Measurements from ENCODE around the gene IFRD2. TPM values are rescaled to one million over a fixed set of nuclear protein-coding genes. Genes with fewer than 3 reads are reported as not detected.
A peak's percentile ranks its signal among the peaks of the same experiment; 100 is the strongest.

The IFRD2 gene
- total and polyA plus RNA-seq, 9 donors, result 36.9 to 68.1 (median 59.9) TPM

DNA sequence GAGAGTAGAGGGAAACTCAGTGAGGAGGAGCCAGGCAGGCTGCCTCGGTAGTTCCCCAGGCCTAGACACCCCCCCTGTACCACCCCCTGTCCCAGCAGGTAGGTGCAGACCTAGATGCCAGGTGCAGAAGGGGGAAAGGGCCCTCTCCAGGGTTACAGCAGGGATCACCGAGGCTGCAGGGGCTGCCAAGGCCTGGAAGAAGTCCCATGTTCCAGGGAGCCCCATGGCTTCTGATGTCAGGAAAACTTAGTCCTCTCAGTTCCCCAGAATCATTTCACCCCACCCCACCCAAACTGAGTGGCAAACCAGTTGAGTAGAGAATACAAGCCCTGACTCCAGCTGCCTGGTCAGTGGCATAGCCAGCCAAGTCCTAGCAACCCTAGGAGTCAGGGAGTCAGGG, 30.7 kb downstream of the IFRD2 start:
- H3K4me1 ChIP-seq (ENCODE audit: control insufficient read depth, insufficient read depth, low read length), result peaks cover 84% of the 10 kb centered on the region
- no peaks in the 10 kb centered on the region for H3K9me3 ChIP-seq (replicated peaks; ENCODE audit: control insufficient read depth, low read depth, low read length)
- H3K27ac ChIP-seq (ENCODE audit: low read length), result peak overlapping the region; percentile 99
- WGBS (ENCODE audit: insufficient coverage), result no CpG with 5 or more reads among the region's 2 CpGs
- no peaks in the 10 kb centered on the region for H3K27me3 ChIP-seq (ENCODE audit: control insufficient read depth, insufficient read depth, low read length)
- H3K36me3 ChIP-seq (ENCODE audit: control insufficient read depth, insufficient read depth, low read length), result peaks cover 34% of the 10 kb centered on the region
- no peak for DNase-seq
- H3K4me3 ChIP-seq (ENCODE audit: low read length), result peak overlapping the region; percentile 68

DNA sequence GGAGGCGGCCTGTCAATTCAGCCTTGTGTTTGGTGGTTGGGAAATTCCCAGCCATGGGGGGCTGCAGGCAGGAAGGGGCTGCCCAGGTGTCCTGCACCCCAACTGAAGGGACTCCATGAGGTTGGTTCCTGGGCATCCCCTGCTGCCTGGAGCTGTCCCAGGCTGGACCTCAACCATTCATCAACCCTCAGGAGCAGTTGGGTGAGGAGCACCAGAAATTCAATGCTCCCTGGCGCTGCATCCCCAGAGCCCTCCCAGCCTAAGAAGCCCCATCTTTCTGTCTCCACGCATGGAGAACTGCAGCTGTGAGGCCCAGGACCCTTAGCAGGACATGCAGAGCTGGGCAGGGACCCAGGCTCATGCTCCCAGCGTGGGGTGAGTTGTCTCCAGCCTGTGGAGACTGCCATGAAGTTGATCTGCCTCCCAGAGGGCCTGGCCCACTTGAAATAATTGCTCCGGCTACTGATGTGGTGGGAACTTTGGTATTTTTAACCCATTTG, 31.2 kb downstream of the IFRD2 start:
- no peaks in the 10 kb centered on the region for H3K9me3 ChIP-seq (replicated peaks; ENCODE audit: control insufficient read depth, low read depth, low read length)
- no peak for DNase-seq
- H3K36me3 ChIP-seq (ENCODE audit: control insufficient read depth, insufficient read depth, low read length), result peaks cover 39% of the 10 kb centered on the region
- peak overlapping the region; percentile 68 for H3K4me3 ChIP-seq (ENCODE audit: low read length)
- H3K27me3 ChIP-seq (ENCODE audit: control insufficient read depth, insufficient read depth, low read length), result no peaks in the 10 kb centered on the region
- H3K27ac ChIP-seq (ENCODE audit: low read length), result peak overlapping the region; percentile 99
- peaks cover 83% of the 10 kb centered on the region for H3K4me1 ChIP-seq (ENCODE audit: control insufficient read depth, insufficient read depth, low read length)
- WGBS (ENCODE audit: insufficient coverage), result 48% methylated on average over 3 of the region's 5 CpGs

DNA sequence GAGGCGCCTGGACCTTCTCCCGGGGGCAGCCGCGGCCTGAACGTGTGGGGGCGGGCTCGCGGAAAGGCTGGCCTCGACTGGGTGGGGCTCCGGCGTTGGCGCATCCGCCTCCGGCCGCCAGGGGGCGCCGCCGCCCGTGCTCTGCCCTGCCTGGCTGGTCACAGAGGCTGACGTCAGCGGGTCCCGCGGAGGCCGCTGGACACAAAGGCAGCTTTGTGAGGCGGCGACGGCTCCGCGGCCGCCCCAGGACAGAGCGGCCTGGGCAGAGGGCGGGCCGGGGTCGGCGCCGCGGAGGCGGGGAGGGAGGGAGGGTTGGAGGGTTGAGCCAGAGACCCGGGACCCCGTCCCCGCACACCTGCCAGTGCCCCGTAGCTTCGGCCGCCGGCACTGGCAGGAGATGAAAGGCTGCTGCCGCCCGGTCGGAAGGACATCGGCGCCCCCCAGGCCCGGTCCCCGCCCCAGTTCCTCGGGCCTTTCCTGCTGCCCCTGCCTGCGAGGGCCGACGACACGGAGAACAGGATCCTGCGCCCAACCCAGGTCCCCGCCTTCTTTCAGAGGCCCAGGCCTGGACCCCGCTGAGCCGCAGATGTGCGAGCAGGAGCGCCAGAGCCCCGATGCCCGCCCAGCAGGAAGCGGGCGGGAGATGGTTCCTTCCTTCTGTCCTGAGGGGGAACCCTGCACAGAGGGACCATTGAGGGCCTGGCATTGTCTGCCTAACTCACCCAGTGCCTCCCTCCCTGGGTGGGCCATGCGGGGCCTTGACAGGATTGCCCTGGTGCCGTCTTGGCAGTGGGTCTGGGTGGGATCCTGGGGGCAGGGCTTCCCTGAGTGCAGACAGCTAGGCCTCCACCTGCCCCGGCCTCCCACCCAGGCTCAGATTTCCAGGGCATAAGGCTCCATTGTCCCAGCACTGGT, 31.9 kb downstream of the IFRD2 start:
- Histone ChIP-seq H3K36me3 (ENCODE audit: control insufficient read depth, insufficient read depth, low read length) (peaks cover 46% of the 10 kb centered on the region), H3K27me3 (ENCODE audit: control insufficient read depth, insufficient read depth, low read length) (no peaks in the 10 kb centered on the region), H3K9me3 (replicated peaks; ENCODE audit: control insufficient read depth, low read depth, low read length) (no peaks in the 10 kb centered on the region), H3K4me1 (ENCODE audit: control insufficient read depth, insufficient read depth, low read length) (peaks cover 77% of the 10 kb centered on the region), H3K4me3 (ENCODE audit: low read length) (peak overlapping the region; percentile 68), H3K27ac (ENCODE audit: low read length) (peak overlapping the region; percentile 99)
- WGBS (ENCODE audit: insufficient coverage), result under 1% methylated on average over 62 of the region's 70 CpGs
- DNase-seq, result peak; percentile 97

DNA sequence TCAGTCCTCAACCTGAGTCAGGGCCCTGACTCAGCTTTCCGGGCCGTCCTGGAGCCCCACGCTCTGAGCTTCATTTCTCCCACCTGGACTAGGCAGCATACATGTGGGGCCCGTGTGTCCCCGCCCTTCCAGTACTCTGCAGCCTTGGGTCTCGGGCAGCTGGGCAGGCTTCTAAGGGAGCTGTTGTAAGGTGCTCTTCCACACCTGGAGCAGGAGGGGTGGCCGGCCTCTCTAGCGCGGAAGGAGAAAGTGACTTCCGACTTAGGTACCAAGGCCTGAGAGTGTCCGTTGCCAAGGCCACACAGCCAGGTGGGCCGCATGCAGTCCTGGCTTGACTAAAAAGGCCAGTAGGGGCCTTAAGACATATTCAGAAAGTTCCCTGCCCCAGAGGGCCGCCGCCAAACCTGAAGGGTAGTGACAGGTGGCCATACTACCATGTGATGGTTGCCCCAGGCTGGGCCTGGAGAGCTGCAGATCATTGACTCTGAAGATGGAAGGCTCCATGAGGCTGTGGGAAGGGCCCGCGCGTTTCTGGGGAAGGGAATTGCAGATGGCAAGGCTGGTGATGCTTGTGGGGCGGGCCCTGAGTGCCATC, 32.7 kb downstream of the IFRD2 start:
- H3K9me3 ChIP-seq (replicated peaks; ENCODE audit: control insufficient read depth, low read depth, low read length), result no peaks in the 10 kb centered on the region
- peak overlapping the region; percentile 10 for H3K4me3 ChIP-seq (ENCODE audit: low read length)
- H3K27ac ChIP-seq (ENCODE audit: low read length), result peak overlapping the region; percentile 99
- 58% methylated on average over 18 of the region's 18 CpGs for WGBS (ENCODE audit: insufficient coverage)
- no peaks in the 10 kb centered on the region for H3K27me3 ChIP-seq (ENCODE audit: control insufficient read depth, insufficient read depth, low read length)
- H3K36me3 ChIP-seq (ENCODE audit: control insufficient read depth, insufficient read depth, low read length), result peaks cover 53% of the 10 kb centered on the region
- peak; percentile 70 for DNase-seq
- H3K4me1 ChIP-seq (ENCODE audit: control insufficient read depth, insufficient read depth, low read length), result peaks cover 77% of the 10 kb centered on the region

DNA sequence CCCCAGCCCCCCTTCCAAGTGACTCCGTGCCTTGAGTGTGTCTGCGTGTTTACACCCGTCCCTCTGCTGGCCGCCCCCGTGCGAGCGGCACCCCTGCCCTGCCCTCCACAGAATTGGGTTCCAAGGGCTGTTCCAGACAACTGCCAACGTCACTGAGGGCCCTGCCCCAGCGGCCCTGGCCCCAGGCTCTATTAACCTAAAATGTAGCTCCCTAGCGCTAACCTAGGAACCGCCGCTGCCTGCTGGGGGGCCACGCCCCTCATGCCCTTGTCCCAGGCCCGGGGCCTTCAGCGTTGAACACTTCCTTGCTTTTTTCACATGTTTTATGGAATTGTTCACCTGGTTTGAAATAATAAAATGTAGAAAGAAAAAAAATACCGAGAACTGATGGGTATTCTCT, 33.2 kb downstream of the IFRD2 start:
- Histone ChIP-seq H3K27me3 (ENCODE audit: control insufficient read depth, insufficient read depth, low read length) (no peaks in the 10 kb centered on the region), H3K36me3 (ENCODE audit: control insufficient read depth, insufficient read depth, low read length) (peaks cover 58% of the 10 kb centered on the region), H3K27ac (ENCODE audit: low read length) (peak overlapping the region; percentile 99), H3K4me3 (ENCODE audit: low read length) (no peak overlapping the region), H3K4me1 (ENCODE audit: control insufficient read depth, insufficient read depth, low read length) (peaks cover 76% of the 10 kb centered on the region), H3K9me3 (replicated peaks; ENCODE audit: control insufficient read depth, low read depth, low read length) (no peaks in the 10 kb centered on the region)
- 75% methylated on average over 9 of the region's 16 CpGs for WGBS (ENCODE audit: insufficient coverage)
- no peak for DNase-seq

DNA sequence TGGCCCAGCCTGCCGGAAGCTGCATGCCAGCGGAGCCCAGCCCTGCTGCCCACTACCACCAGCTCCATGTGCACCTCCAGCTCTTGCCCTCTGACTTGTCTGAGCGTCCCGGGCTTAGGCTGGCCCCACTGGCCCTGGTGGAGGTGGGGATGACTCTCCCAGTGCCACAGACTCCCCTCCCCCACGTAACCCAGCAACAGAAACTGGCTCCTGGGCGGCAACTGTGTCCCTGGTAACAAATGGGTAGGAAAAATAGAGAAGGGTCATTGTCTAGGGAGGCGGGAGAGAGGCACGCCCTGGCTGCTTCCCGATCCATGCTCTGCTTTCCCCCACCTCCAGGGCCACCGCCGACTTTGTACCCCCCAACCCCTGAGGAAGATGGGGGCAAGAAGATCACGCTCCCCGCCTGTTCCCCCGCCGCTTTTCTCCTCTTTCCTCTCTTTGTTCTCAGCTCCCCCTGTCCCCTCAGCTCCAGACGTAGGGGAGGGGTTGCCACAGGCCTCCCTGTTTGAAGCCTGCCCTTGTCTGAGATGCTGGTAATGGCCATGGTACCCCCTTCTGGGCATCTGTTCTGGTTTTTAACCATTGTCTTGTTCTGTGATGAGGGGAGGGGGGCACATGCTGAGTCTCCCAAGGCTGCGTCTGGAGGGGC, 34.1 kb downstream of the IFRD2 start:
- Histone ChIP-seq H3K9me3 (replicated peaks; ENCODE audit: control insufficient read depth, low read depth, low read length) (no peaks in the 10 kb centered on the region), H3K27me3 (ENCODE audit: control insufficient read depth, insufficient read depth, low read length) (no peaks in the 10 kb centered on the region), H3K4me3 (ENCODE audit: low read length) (no peak overlapping the region), H3K4me1 (ENCODE audit: control insufficient read depth, insufficient read depth, low read length) (peaks cover 73% of the 10 kb centered on the region), H3K36me3 (ENCODE audit: control insufficient read depth, insufficient read depth, low read length) (peaks cover 65% of the 10 kb centered on the region), H3K27ac (ENCODE audit: low read length) (peak overlapping the region; percentile 99)
- DNase-seq, result no peak
- WGBS (ENCODE audit: insufficient coverage), result no CpG with 5 or more reads among the region's 17 CpGs

DNA sequence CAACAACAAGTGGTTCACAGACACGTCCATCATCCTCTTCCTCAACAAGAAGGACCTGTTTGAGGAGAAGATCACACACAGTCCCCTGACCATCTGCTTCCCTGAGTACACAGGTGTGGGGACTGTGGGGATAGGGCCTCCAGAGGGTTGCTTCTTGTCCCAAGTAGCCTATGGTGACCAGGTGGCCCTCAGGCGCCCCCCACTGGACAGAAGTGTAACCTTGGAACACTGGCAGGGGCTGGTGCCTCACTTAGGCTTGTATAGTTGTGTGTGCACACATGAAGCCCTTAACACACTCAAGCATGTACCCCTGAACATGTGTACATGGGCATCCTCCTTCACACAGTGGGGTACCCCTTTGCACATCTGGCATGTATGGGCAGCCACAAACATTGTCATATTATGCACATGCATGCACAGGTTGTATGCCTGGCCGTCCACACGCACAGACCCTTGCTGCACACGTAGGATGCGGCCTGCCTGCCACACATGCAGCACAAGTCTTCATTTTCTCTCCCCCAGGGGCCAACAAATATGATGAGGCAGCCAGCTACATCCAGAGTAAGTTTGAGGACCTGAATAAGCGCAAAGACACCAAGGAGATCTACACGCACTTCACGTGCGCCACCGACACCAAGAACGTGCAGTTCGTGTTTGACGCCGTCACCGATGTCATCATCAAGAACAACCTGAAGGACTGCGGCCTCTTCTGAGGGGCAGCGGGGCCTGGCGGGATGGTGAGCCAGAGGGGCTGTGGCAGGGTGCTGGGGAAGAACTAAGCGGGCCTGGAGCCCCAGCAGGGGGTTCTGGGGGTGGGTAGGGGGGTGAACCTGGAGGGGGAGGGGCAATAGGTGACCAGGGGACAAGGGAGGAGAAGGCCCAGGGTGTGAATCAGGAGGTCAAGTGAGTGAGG, 35.0 kb downstream of the IFRD2 start:
- Histone ChIP-seq H3K9me3 (replicated peaks; ENCODE audit: control insufficient read depth, low read depth, low read length) (no peaks in the 10 kb centered on the region), H3K4me1 (ENCODE audit: control insufficient read depth, insufficient read depth, low read length) (peaks cover 64% of the 10 kb centered on the region), H3K4me3 (ENCODE audit: low read length) (no peak overlapping the region), H3K27me3 (ENCODE audit: control insufficient read depth, insufficient read depth, low read length) (no peaks in the 10 kb centered on the region), H3K36me3 (ENCODE audit: control insufficient read depth, insufficient read depth, low read length) (peaks cover 68% of the 10 kb centered on the region), H3K27ac (ENCODE audit: low read length) (peak overlapping the region; percentile 6)
- no peak for DNase-seq
- WGBS (ENCODE audit: insufficient coverage), result 89% methylated on average over 15 of the region's 20 CpGs

DNA sequence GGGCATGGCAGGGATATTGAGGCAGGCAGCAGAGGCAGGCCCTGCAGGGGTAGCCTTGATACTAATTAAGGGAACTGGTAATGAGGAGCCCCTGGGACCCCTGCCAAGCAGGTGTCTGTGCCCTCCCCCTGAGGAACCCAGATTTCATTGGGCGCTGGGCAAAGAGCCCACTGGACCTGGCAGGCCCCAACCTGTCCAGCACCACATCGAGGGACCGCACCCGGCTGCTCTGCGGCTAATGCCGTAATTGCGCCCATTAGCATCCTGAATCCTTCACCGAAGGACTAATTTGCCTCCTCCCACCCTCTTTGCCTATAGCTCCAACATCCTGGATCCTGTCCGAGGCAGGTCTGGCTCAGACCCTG, 37.0 kb downstream of the IFRD2 start:
- Histone ChIP-seq H3K4me1 (ENCODE audit: control insufficient read depth, insufficient read depth, low read length) (peaks cover 57% of the 10 kb centered on the region), H3K9me3 (replicated peaks; ENCODE audit: control insufficient read depth, low read depth, low read length) (no peaks in the 10 kb centered on the region), H3K27ac (ENCODE audit: low read length) (peak overlapping the region; percentile 72), H3K36me3 (ENCODE audit: control insufficient read depth, insufficient read depth, low read length) (peaks cover 83% of the 10 kb centered on the region), H3K4me3 (ENCODE audit: low read length) (no peak overlapping the region), H3K27me3 (ENCODE audit: control insufficient read depth, insufficient read depth, low read length) (no peaks in the 10 kb centered on the region)
- DNase-seq, result no peak
- 80% methylated on average over 9 of the region's 9 CpGs for WGBS (ENCODE audit: insufficient coverage)

DNA sequence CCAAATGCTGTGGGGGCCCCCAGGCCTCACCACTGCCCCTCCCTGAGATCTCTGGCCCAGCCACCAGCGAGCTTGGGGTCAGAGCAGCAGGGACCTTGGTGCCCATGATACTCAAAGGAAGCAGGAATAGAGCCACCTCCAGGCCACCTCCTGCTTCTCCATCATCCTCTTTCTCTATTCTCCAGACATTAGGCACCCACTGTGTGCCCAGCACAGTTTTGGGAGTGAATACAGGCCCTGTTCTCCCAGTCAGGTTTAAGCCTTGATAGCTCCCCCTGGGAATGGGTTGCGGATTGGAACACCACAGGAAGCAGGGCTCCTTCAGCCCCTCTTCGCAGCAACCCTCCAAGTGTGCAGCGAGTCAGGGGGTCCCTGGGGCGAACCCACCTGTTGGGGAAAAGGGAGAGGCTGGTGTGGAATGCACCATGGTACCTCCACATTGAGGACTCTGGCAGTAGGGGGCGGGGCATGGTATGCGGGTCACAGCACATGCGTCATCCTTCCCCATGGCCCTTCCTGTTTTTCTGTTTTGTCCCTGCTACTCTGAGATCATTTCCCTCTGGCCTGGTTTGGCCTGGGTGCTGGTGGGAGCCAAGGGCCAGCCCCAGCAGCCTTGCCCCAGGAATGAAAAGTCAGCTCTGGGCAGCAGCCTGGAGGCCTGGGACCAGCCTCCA, 37.5 kb downstream of the IFRD2 start:
- Histone ChIP-seq H3K27me3 (ENCODE audit: control insufficient read depth, insufficient read depth, low read length) (no peaks in the 10 kb centered on the region), H3K9me3 (replicated peaks; ENCODE audit: control insufficient read depth, low read depth, low read length) (no peaks in the 10 kb centered on the region), H3K4me1 (ENCODE audit: control insufficient read depth, insufficient read depth, low read length) (peaks cover 57% of the 10 kb centered on the region), H3K36me3 (ENCODE audit: control insufficient read depth, insufficient read depth, low read length) (peaks cover 87% of the 10 kb centered on the region), H3K27ac (ENCODE audit: low read length) (peak overlapping the region; percentile 72), H3K4me3 (ENCODE audit: low read length) (no peak overlapping the region)
- DNase-seq, result no peak
- WGBS (ENCODE audit: insufficient coverage), result 85% methylated on average over 4 of the region's 8 CpGs
